Nephron progenitor cell (in vitro differentiated cells): ENCODE data around the gene RIPOR3.

Source experiments
- DNase-seq: peaks from one replicate; pipeline ENCODE4 v3.0.0; 2021
- H3K27ac Mint-ChIP-seq: 2 replicates; pipeline ENCODE4 v1.8.0; 2021; ENCODE audit warnings: mild to moderate bottlenecking, moderate library complexity, mixed read lengths
- H3K27me3 Mint-ChIP-seq: 2 replicates; pipeline ENCODE4 v1.8.0; 2021; ENCODE audit warnings: mild to moderate bottlenecking, low read depth, mixed read lengths; ENCODE audit not compliant: poor library complexity
- H3K36me3 Mint-ChIP-seq: 2 replicates; pipeline ENCODE4 v1.8.0; 2021; ENCODE audit warnings: low read depth, mixed read lengths
- H3K4me1 Mint-ChIP-seq: 2 replicates; pipeline ENCODE4 v1.8.0; 2021; ENCODE audit warnings: mixed read lengths
- H3K4me3 Mint-ChIP-seq: 2 replicates; pipeline ENCODE4 v1.8.0; 2021; ENCODE audit warnings: mild to moderate bottlenecking, moderate library complexity, mixed read lengths
- H3K9me3 Mint-ChIP-seq: 2 replicates; pipeline ENCODE4 v1.8.0; 2021; ENCODE audit warnings: mild to moderate bottlenecking, moderate library complexity, mixed read lengths
- TF ChIP-seq, protein P1 (sequence below): fragments of 200-600 bp; sonication (generic); IDR thresholded peaks from 2 replicates; pipeline ENCODE4 v1.5.0; 2021; ENCODE audit warnings: antibody characterized with exemption

RIPOR3 gene

DNA sequence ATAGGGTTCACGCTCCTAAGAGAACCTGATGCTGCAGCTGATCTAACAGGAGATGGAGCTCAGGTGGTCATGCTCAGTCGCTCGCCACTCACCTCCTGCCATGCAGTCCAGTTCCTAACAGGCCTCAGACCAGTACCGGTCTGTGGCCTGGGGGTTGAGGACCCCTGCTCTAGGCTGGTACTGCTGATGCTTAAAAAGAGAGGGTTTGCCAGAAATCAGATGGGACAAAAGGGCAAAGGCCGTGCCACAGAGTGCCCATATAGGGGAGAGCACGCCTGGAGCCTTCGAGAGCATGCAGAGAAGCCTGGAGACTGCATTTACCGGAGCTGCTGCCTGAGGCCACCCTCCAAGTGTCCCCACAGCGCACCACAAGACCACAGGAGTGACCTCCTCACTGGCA lies 105.7 kb downstream of the RIPOR3 start:
- peak overlapping the region; percentile 65 for H3K27ac Mint-ChIP-seq
- no peak overlapping the region for H3K4me3 Mint-ChIP-seq
- DNase-seq: no peak
- H3K9me3 Mint-ChIP-seq: no peaks in the 10 kb centered on the region
- H3K36me3 Mint-ChIP-seq: peaks cover 49% of the 10 kb centered on the region
- TF ChIP-seq, protein P1, sequence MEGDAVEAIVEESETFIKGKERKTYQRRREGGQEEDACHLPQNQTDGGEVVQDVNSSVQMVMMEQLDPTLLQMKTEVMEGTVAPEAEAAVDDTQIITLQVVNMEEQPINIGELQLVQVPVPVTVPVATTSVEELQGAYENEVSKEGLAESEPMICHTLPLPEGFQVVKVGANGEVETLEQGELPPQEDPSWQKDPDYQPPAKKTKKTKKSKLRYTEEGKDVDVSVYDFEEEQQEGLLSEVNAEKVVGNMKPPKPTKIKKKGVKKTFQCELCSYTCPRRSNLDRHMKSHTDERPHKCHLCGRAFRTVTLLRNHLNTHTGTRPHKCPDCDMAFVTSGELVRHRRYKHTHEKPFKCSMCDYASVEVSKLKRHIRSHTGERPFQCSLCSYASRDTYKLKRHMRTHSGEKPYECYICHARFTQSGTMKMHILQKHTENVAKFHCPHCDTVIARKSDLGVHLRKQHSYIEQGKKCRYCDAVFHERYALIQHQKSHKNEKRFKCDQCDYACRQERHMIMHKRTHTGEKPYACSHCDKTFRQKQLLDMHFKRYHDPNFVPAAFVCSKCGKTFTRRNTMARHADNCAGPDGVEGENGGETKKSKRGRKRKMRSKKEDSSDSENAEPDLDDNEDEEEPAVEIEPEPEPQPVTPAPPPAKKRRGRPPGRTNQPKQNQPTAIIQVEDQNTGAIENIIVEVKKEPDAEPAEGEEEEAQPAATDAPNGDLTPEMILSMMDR: no peak
- H3K4me1 Mint-ChIP-seq: peaks cover 12% of the 10 kb centered on the region
- no peaks in the 10 kb centered on the region for H3K27me3 Mint-ChIP-seq

DNA sequence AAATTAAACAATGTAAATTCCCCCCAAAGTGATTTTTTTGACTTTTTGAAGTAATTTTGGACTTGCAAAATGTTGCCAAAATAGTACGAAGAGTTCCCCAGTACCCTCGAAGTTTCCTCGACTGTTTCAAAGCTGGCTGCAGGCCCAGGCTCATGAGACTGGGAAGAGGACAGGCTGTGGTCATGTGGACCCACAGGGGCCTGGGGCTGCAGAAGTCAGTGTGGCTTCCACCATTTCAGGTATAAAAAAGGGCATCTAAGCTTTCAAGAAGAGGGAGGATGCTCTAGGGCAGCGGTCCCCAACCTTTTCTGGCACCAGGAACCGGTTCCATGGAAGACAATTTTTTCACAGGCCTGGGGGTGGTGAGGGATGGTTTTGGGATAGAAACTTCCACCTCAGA lies 106.1 kb downstream of the RIPOR3 start:
- no peaks in the 10 kb centered on the region for H3K27me3 Mint-ChIP-seq
- TF ChIP-seq, protein P1: no peak
- H3K36me3 Mint-ChIP-seq: peaks cover 54% of the 10 kb centered on the region
- DNase-seq: no peak
- peak overlapping the region; percentile 89 for H3K27ac Mint-ChIP-seq
- H3K4me3 Mint-ChIP-seq: no peak overlapping the region
- H3K9me3 Mint-ChIP-seq: no peaks in the 10 kb centered on the region
- H3K4me1 Mint-ChIP-seq: peaks cover 12% of the 10 kb centered on the region

DNA sequence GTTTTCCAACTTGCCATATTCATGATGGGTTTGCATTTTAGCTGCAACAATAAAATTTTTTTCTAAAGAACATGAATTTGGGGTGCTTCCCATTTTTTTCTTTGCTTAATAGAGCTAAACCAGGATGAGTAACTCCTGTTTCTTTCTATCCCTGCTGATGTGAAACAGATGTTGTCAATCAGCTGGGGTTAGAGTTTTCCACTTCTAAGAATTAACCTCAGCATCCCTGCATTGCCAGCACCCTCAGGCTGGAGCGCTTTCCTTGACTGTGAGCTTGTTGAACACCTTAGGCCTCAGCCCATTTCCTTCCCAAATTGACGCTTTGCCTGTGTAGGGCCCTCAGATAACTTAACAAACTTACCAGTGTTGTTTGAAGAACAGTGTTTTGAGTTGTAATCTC lies 106.7 kb downstream of the RIPOR3 start:
- Mint-ChIP-seq H3K4me1 (peaks cover 12% of the 10 kb centered on the region), H3K9me3 (no peaks in the 10 kb centered on the region), H3K27ac (no peak overlapping the region), H3K27me3 (no peaks in the 10 kb centered on the region), H3K36me3 (peaks cover 59% of the 10 kb centered on the region), H3K4me3 (no peak overlapping the region)
- TF ChIP-seq, protein P1: no peak
- no peak for DNase-seq

DNA sequence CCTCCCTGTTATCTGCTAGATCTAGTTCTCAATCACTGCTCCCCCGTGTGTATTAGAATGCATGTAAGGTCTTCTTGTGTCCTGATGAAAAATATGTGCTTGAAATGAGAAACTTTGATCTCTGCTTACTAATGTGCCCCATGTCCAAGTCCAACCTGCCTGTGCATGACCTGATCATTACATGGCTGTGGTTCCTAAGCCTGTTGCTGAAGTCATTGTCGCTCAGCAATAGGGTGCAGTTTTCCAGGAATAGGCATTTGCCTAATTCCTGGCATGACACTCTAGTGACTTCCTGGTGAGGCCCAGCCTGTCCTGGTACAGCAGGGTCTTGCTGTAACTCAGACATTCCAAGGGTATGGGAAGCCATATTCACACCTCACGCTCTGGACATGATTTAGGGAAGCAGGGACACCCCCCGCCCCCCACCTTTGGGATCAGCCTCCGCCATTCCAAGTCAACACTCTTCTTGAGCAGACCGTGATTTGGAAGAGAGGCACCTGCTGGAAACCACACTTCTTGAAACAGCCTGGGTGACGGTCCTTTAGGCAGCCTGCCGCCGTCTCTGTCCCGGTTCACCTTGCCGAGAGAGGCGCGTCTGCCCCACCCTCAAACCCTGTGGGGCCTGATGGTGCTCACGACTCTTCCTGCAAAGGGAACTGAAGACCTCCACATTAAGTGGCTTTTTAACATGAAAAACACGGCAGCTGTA lies 107.7 kb downstream of the RIPOR3 start:
- no peaks in the 10 kb centered on the region for H3K9me3 Mint-ChIP-seq
- no peak overlapping the region for H3K4me3 Mint-ChIP-seq
- H3K27me3 Mint-ChIP-seq: no peaks in the 10 kb centered on the region
- no peak overlapping the region for H3K27ac Mint-ChIP-seq
- H3K36me3 Mint-ChIP-seq: peaks cover 70% of the 10 kb centered on the region
- TF ChIP-seq, protein P1: no peak
- H3K4me1 Mint-ChIP-seq: peaks cover 20% of the 10 kb centered on the region
- DNase-seq: no peak

DNA sequence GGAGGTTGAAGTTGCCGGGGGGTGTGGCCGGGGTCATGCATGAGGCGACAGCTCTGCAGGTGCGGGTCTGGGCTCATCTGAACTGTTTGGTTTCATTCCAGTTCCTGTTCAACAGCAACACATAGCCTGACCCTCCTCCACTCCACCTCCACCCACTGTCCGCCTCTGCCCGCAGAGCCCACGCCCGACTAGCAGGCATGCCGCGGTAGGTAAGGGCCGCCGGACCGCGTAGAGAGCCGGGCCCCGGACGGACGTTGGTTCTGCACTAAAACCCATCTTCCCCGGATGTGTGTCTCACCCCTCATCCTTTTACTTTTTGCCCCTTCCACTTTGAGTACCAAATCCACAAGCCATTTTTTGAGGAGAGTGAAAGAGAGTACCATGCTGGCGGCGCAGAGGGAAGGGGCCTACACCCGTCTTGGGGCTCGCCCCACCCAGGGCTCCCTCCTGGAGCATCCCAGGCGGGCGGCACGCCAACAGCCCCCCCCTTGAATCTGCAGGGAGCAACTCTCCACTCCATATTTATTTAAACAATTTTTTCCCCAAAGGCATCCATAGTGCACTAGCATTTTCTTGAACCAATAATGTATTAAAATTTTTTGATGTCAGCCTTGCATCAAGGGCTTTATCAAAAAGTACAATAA lies 108.6 kb downstream of the RIPOR3 start:
- no peak overlapping the region for H3K27ac Mint-ChIP-seq
- H3K4me1 Mint-ChIP-seq: peaks cover 25% of the 10 kb centered on the region
- DNase-seq: no peak
- H3K36me3 Mint-ChIP-seq: peaks cover 72% of the 10 kb centered on the region
- no peaks in the 10 kb centered on the region for H3K27me3 Mint-ChIP-seq
- TF ChIP-seq, protein P1: no peak
- no peak overlapping the region for H3K4me3 Mint-ChIP-seq
- H3K9me3 Mint-ChIP-seq: no peaks in the 10 kb centered on the region

DNA sequence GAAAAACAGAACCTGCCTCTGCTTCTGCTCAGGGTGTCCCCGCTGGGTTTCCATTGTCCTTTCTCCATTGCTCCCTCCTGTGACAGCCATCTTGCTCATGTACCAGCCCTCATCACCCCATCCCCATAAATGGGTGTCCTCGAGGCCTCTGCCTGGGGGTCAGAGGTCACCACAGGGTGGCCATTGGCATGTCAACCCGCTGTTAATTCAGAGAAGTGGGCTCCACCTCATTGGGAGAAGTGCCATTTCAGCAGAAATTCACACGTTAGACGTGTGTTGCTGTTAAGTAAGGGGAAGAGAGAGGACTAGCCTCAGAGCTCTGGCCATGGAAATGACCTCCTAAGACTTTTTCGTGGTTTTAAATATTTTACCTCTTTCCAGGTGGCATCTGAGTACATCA lies 109.2 kb downstream of the RIPOR3 start:
- DNase-seq: no peak
- Mint-ChIP-seq H3K9me3 (no peaks in the 10 kb centered on the region), H3K4me3 (no peak overlapping the region), H3K36me3 (peaks cover 75% of the 10 kb centered on the region), H3K27me3 (no peaks in the 10 kb centered on the region), H3K27ac (no peak overlapping the region), H3K4me1 (peaks cover 26% of the 10 kb centered on the region)
- TF ChIP-seq, protein P1: no peak
